Measurements from ENCODE around the gene NXN.

DNA sequence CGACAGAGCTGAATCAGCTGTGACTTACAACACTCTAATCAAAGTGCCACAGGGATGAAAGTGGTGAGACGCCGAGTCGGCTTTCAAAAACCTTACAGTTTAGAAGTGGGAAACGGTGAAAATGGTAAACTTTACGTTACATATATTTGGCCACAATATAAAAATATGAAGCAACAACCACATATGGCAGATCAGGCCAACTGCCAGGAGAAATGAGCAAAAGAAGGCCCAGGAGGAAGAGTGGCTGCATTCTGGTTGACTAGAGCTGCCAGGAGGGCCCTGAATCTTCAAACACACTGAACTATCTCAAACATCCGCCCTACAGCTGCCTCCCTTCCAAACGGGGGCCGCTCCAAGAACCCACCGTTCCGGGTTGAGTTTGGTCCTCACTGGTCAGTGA lies 141.1 kb downstream of the NXN start:
- no peak for TF ChIP-seq NFIC (IDR thresholded peaks at IDR 0.05; ENCODE audit: borderline replicate concordance)
- TF ChIP-seq, protein P1, sequence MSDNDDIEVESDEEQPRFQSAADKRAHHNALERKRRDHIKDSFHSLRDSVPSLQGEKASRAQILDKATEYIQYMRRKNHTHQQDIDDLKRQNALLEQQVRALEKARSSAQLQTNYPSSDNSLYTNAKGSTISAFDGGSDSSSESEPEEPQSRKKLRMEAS (IDR thresholded peaks at IDR 0.05; ENCODE audit: low read depth) = no peak
- TF ChIP-seq, protein P2, sequence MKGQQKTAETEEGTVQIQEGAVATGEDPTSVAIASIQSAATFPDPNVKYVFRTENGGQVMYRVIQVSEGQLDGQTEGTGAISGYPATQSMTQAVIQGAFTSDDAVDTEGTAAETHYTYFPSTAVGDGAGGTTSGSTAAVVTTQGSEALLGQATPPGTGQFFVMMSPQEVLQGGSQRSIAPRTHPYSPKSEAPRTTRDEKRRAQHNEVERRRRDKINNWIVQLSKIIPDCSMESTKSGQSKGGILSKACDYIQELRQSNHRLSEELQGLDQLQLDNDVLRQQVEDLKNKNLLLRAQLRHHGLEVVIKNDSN (IDR thresholded peaks at IDR 0.05; ENCODE audit: borderline replicate concordance, low read depth) = no peak
- TF ChIP-seq, protein P3, sequence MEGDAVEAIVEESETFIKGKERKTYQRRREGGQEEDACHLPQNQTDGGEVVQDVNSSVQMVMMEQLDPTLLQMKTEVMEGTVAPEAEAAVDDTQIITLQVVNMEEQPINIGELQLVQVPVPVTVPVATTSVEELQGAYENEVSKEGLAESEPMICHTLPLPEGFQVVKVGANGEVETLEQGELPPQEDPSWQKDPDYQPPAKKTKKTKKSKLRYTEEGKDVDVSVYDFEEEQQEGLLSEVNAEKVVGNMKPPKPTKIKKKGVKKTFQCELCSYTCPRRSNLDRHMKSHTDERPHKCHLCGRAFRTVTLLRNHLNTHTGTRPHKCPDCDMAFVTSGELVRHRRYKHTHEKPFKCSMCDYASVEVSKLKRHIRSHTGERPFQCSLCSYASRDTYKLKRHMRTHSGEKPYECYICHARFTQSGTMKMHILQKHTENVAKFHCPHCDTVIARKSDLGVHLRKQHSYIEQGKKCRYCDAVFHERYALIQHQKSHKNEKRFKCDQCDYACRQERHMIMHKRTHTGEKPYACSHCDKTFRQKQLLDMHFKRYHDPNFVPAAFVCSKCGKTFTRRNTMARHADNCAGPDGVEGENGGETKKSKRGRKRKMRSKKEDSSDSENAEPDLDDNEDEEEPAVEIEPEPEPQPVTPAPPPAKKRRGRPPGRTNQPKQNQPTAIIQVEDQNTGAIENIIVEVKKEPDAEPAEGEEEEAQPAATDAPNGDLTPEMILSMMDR (IDR thresholded peaks at IDR 0.05) = no peak
- no peak for TF ChIP-seq TAF1 (IDR thresholded peaks at IDR 0.05; ENCODE audit: borderline replicate concordance, low read depth, low read length)
